Measurements from ENCODE around the gene RLN1.
A peak's percentile ranks its signal among the peaks of the same experiment; 100 is the strongest.
"Not testable (repeated sequence)": the region's sequence is repeated elsewhere in the genome, so short reads cannot be mapped to it uniquely, and the experiment has no call there.

RLN1 gene

GRCh38 chr9:5338992-5339981 lies at the start of gene RLN1:
Gene RLN1, minus strand, starts transcription at chr9:5339876. Its CDS starts 130 bp downstream, at chr9:5339746.
- DNase-seq (ENCODE audit: low read depth in 2 of 2): not testable (repeated sequence)

GRCh38 chr9:5389109-5389732 lies 49.5 kb upstream of the RLN1 start:
- DNase-seq (ENCODE audit: low read depth in 2 of 2): peak; percentile 73 to 86
- TF ChIP-seq CTCF (IDR thresholded peaks at IDR 0.05; ENCODE audit: low read depth, low read length): no peak
- H3K4me3 ChIP-seq (replicated peaks in 1 of 2; ENCODE audit: low read depth in 2 of 2, low read length in 2 of 2): no peak overlapping the region

More at GRCh38 chr9:5338992-5339981, at the start of gene RLN1:
- not testable (repeated sequence) for H3K4me3 ChIP-seq (replicated peaks in 1 of 2; ENCODE audit: low read depth in 2 of 2, low read length in 2 of 2)

- DNase-seq (ENCODE audit: low read depth in 2 of 2): peak in 1 of 2 donors; percentile 56
- no peak for TF ChIP-seq CTCF (IDR thresholded peaks at IDR 0.05; ENCODE audit: low read depth, low read length)
- H3K4me3 ChIP-seq (replicated peaks in 1 of 2; ENCODE audit: low read depth in 2 of 2, low read length in 2 of 2): no peak overlapping the region
Observed at GRCh38 chr9:5388026-5388819, 48.5 kb upstream of the RLN1 start.

- no peak for DNase-seq (ENCODE audit: low read depth in 2 of 2)
- no peak for TF ChIP-seq CTCF (IDR thresholded peaks at IDR 0.05; ENCODE audit: low read depth, low read length)
- no peak overlapping the region for H3K4me3 ChIP-seq (replicated peaks in 1 of 2; ENCODE audit: low read depth in 2 of 2, low read length in 2 of 2)
Observed at GRCh38 chr9:5384436-5384835, 44.8 kb upstream of the RLN1 start.

- DNase-seq (ENCODE audit: low read depth in 2 of 2): no peak
- no peak overlapping the region for H3K4me3 ChIP-seq (replicated peaks in 1 of 2; ENCODE audit: low read depth in 2 of 2, low read length in 2 of 2)
- no peak for TF ChIP-seq CTCF (IDR thresholded peaks at IDR 0.05; ENCODE audit: low read depth, low read length)
Observed at GRCh38 chr9:5382479-5382878, 42.8 kb upstream of the RLN1 start.

GRCh38 chr9:5375790-5376477 lies 36.3 kb upstream of the RLN1 start:
- no peak for TF ChIP-seq CTCF (IDR thresholded peaks at IDR 0.05; ENCODE audit: low read depth, low read length)
- no peak overlapping the region for H3K4me3 ChIP-seq (replicated peaks in 1 of 2; ENCODE audit: low read depth in 2 of 2, low read length in 2 of 2)
- DNase-seq (ENCODE audit: low read depth in 2 of 2): peak; percentile 11 to 57
